ENCODE data around the gene SLC2A6. TPM values are rescaled to one million over a fixed set of nuclear protein-coding genes. Genes with fewer than 3 reads are reported as not detected.

SLC2A6 gene
- total RNA-seq, 2 donors from 2014 or later = 4.6 to 8.8 TPM

DNA sequence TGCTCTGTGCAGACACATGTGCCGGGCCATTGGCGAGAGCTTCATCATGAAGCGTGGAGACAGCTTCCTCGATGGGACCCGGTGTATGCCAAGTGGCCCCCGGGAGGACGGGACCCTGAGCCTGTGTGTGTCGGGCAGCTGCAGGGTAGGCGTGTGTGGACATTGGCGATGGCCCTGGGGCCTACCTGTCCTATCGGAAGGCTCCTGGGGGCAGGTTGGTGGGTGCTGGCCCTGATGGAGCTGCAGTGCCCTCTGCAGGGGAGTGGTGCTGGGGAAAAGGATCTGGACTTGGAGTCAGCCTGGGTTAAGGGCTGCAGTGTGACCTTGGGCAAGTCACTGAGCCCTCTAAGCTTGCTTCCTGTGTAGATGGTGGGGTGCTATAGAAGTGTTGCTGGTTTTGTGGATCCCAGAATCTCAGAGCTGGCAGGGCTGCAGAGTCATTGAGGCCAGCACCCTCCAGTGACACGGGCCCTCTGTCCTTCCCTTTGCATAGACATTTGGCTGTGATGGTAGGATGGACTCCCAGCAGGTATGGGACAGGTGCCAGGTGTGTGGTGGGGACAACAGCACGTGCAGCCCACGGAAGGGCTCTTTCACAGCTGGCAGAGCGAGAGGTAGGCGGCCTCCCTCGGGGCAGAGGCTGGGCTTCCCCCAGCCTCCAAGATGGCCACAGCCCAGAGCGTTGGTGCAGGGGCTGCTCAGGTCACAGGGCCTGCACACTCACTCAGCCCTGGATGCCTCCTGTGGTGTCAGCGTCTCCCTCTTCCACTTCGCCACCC, 41.0 kb downstream of the SLC2A6 start:
- H3K4me3 ChIP-seq = no peak overlapping the region
- no peaks in the 10 kb centered on the region for H3K36me3 ChIP-seq
- H3K9me3 ChIP-seq = no peaks in the 10 kb centered on the region
- no peaks in the 10 kb centered on the region for H3K4me1 ChIP-seq (ENCODE audit: control insufficient read depth in 1 of 2, low read depth in 2 of 2)
- no peaks in the 10 kb centered on the region for H3K27me3 ChIP-seq (replicated peaks; ENCODE audit: insufficient read depth)
- DNase-seq (ENCODE audit: low spot score) (no peak), ATAC-seq (ENCODE audit: insufficient number of reproducible peaks, low FRiP score, low read depth) (no peak)
- TF ChIP-seq, protein P1, sequence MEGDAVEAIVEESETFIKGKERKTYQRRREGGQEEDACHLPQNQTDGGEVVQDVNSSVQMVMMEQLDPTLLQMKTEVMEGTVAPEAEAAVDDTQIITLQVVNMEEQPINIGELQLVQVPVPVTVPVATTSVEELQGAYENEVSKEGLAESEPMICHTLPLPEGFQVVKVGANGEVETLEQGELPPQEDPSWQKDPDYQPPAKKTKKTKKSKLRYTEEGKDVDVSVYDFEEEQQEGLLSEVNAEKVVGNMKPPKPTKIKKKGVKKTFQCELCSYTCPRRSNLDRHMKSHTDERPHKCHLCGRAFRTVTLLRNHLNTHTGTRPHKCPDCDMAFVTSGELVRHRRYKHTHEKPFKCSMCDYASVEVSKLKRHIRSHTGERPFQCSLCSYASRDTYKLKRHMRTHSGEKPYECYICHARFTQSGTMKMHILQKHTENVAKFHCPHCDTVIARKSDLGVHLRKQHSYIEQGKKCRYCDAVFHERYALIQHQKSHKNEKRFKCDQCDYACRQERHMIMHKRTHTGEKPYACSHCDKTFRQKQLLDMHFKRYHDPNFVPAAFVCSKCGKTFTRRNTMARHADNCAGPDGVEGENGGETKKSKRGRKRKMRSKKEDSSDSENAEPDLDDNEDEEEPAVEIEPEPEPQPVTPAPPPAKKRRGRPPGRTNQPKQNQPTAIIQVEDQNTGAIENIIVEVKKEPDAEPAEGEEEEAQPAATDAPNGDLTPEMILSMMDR (IDR thresholded peaks at IDR 0.05) = no peak
- H3K27ac ChIP-seq = no peak overlapping the region

DNA sequence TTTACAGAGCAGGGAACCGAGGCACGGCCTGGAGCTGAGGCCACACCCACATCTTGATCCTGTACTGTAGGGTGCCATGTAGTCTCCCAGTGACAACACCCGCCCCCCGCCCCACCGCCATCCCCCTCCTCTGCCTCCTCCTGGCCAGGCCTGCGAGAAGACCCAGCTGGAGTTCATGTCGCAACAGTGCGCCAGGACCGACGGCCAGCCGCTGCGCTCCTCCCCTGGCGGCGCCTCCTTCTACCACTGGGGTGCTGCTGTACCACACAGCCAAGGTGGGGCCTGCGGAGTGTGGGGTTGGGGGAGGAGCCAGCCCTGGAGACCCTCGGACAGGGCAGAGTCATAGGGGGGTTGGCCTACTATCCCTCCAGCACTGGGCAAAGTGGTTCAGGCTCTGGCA, 42.2 kb downstream of the SLC2A6 start:
- H3K36me3 ChIP-seq = no peaks in the 10 kb centered on the region
- ATAC-seq (ENCODE audit: insufficient number of reproducible peaks, low FRiP score, low read depth) (no peak), DNase-seq (ENCODE audit: low spot score) (no peak)
- H3K9me3 ChIP-seq = no peaks in the 10 kb centered on the region
- TF ChIP-seq, protein P1 (IDR thresholded peaks at IDR 0.05) = no peak
- no peak overlapping the region for H3K4me3 ChIP-seq
- no peaks in the 10 kb centered on the region for H3K27me3 ChIP-seq (replicated peaks; ENCODE audit: insufficient read depth)
- no peaks in the 10 kb centered on the region for H3K4me1 ChIP-seq (ENCODE audit: control insufficient read depth in 1 of 2, low read depth in 2 of 2)
- H3K27ac ChIP-seq = no peak overlapping the region

DNA sequence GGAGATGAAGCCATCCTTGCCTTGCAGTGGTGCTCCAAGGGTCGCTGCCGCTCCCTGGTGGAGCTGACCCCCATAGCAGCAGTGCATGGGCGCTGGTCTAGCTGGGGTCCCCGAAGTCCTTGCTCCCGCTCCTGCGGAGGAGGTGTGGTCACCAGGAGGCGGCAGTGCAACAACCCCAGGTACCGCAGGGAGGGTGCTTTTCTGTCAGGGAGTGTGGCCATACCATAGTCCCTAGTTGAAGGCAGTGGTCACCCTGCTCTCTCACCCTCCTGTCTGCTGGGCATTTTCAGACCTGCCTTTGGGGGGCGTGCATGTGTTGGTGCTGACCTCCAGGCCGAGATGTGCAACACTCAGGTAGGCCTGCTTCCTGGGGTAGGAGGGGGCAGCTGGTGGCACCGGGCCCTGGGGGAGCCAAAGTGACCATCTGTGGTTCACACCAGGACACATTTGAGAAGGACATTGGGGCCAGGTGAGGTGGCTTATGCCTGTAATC, 45.5 kb downstream of the SLC2A6 start:
- no peaks in the 10 kb centered on the region for H3K4me1 ChIP-seq (ENCODE audit: control insufficient read depth in 1 of 2, low read depth in 2 of 2)
- no peaks in the 10 kb centered on the region for H3K27me3 ChIP-seq (replicated peaks; ENCODE audit: insufficient read depth)
- no peaks in the 10 kb centered on the region for H3K36me3 ChIP-seq
- no peak overlapping the region for H3K4me3 ChIP-seq
- no peaks in the 10 kb centered on the region for H3K9me3 ChIP-seq
- DNase-seq (ENCODE audit: low spot score) = no peak
- TF ChIP-seq, protein P1 (IDR thresholded peaks at IDR 0.05) = no peak
- ATAC-seq (ENCODE audit: insufficient number of reproducible peaks, low FRiP score, low read depth) = no peak
- no peak overlapping the region for H3K27ac ChIP-seq

DNA sequence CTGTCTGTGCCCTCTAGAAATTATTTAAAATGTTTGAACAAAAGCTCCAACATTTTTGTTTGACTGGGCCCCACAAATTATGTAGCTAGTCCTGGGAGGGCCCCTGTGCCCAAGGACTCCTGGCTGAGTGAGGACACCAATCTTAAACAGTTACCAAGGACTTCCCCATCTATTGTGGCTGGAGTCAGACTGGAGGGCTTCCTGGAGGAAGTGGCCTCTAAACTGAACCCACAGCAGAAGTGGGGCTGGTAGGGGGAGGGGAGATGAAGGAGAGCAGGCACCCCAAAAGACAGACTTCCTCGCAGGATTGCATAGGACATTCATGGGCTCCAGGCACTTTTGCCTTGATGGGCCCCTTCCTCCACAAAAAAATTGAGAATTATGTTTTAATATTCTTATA, 48.7 kb downstream of the SLC2A6 start:
- Histone ChIP-seq H3K27me3 (replicated peaks; ENCODE audit: insufficient read depth) (no peaks in the 10 kb centered on the region), H3K9me3 (no peaks in the 10 kb centered on the region), H3K4me3 (no peak overlapping the region), H3K36me3 (no peaks in the 10 kb centered on the region), H3K27ac (no peak overlapping the region), H3K4me1 (ENCODE audit: control insufficient read depth in 1 of 2, low read depth in 2 of 2) (no peaks in the 10 kb centered on the region)
- ATAC-seq (ENCODE audit: insufficient number of reproducible peaks, low FRiP score, low read depth) (no peak), DNase-seq (ENCODE audit: low spot score) (no peak)
- TF ChIP-seq, protein P1 (IDR thresholded peaks at IDR 0.05) = no peak

DNA sequence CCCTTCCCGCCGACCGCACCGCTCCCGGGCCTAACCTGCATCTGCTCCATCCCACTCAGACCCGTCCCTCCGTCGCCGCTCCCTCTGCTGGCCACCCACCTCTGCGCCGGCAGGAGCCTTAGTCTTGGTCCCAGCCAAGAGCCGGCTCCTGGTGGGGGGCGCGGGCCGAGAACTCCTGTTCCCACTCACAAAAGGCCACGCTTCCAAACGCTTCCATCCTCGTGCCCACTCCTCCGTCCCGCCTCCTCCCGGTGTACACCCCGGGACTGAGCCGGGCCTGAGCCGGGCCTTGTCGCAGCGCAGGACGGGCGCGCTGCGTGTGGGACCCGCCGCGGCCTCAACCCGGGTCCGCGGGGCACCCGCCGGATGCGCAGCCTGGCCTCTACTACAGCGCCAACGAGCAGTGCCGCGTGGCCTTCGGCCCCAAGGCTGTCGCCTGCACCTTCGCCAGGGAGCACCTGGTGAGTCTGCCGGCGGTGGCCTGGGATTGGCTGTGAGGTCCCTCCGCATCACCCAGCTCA, 49.2 kb downstream of the SLC2A6 start:
- Histone ChIP-seq H3K9me3 (no peaks in the 10 kb centered on the region), H3K27ac (no peak overlapping the region), H3K27me3 (replicated peaks; ENCODE audit: insufficient read depth) (no peaks in the 10 kb centered on the region), H3K36me3 (no peaks in the 10 kb centered on the region), H3K4me1 (ENCODE audit: control insufficient read depth in 1 of 2, low read depth in 2 of 2) (no peaks in the 10 kb centered on the region), H3K4me3 (no peak overlapping the region)
- TF ChIP-seq, protein P1 (IDR thresholded peaks at IDR 0.05) = no peak
- DNase-seq (ENCODE audit: low spot score) (no peak), ATAC-seq (ENCODE audit: insufficient number of reproducible peaks, low FRiP score, low read depth) (no peak)

Measured in thoracic aorta (tissue), 2 donors.